ENCODE results near the gene MSRB3. TPM values are rescaled to one million over a fixed set of nuclear protein-coding genes. Genes with fewer than 3 reads are reported as not detected.

MSRB3 gene
- polyA plus RNA-seq, 1 donor (not counting 4 experiments of a cell fraction or from before 2014, with no cell fraction given), result 12.3 TPM

- Histone ChIP-seq H3K9ac (ENCODE audit: control insufficient read depth, extremely low read depth, insufficient read depth, low read length) (no peak overlapping the region), H3K36me3 (ENCODE audit: control insufficient read depth in 2 of 2, extremely low read depth in 1 of 2, insufficient read depth in 2 of 2, low read length in 2 of 2) (no peaks in the 10 kb centered on the region), H3K4me1 (ENCODE audit: control insufficient read depth, extremely low read depth, insufficient read depth, low read length) (peaks cover 15% of the 10 kb centered on the region), H3K9me3 (ENCODE audit: control insufficient read depth, low read depth, low read length) (no peaks in the 10 kb centered on the region), H4K20me1 (ENCODE audit: control insufficient read depth, extremely low read depth, insufficient read depth, low read length) (no peaks in the 10 kb centered on the region), H3K79me2 (ENCODE audit: control insufficient read depth, insufficient read depth, low read length) (no peaks in the 10 kb centered on the region), H3K4me3 (ENCODE audit: control insufficient read depth in 2 of 3, extremely low read depth in 1 of 3, insufficient read depth in 2 of 3, low read depth in 1 of 3, low read length in 3 of 3) (no peak overlapping the region), H3K4me2 (ENCODE audit: control insufficient read depth, extremely low read depth, insufficient read depth, low read depth, low read length) (no peak overlapping the region), H3K9me1 (ENCODE audit: control insufficient read depth, extremely low read depth, insufficient read depth, low read length) (no peaks in the 10 kb centered on the region), H3K27me3 (ENCODE audit: control insufficient read depth, extremely low read depth, insufficient read depth, low read length) (no peaks in the 10 kb centered on the region), H3K27ac (ENCODE audit: control insufficient read depth, insufficient read depth, low read length) (no peak overlapping the region), H2AFZ (ENCODE audit: control insufficient read depth, low read length) (no peak overlapping the region)
- dilution Hi-C loops (cut with MboI; ENCODE audit: extremely low pct_ligation_motif_present, low sequenced_read_pairs), result no loop called here
- FAIRE-seq (no peak), DNase-seq (ENCODE audit: low read depth, low spot score) (no peak)
- no peak for TF ChIP-seq EZH2 (IDR thresholded peaks at IDR 0.05; ENCODE audit: low read length)
- TF ChIP-seq, protein P1, sequence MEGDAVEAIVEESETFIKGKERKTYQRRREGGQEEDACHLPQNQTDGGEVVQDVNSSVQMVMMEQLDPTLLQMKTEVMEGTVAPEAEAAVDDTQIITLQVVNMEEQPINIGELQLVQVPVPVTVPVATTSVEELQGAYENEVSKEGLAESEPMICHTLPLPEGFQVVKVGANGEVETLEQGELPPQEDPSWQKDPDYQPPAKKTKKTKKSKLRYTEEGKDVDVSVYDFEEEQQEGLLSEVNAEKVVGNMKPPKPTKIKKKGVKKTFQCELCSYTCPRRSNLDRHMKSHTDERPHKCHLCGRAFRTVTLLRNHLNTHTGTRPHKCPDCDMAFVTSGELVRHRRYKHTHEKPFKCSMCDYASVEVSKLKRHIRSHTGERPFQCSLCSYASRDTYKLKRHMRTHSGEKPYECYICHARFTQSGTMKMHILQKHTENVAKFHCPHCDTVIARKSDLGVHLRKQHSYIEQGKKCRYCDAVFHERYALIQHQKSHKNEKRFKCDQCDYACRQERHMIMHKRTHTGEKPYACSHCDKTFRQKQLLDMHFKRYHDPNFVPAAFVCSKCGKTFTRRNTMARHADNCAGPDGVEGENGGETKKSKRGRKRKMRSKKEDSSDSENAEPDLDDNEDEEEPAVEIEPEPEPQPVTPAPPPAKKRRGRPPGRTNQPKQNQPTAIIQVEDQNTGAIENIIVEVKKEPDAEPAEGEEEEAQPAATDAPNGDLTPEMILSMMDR (optimal IDR thresholded peaks at IDR 0.05 in 1 of 3, IDR thresholded peaks at IDR 0.05 in 1 of 3, conservative IDR thresholded peaks at IDR 0.05 in 1 of 3; ENCODE audit: extremely low read depth in 1 of 3, insufficient read depth in 2 of 3, low read length in 3 of 3), result no peak
These were observed 24.4 kb downstream of the MSRB3 start for GRCh38 chr12:65302891-65303290.

DNA sequence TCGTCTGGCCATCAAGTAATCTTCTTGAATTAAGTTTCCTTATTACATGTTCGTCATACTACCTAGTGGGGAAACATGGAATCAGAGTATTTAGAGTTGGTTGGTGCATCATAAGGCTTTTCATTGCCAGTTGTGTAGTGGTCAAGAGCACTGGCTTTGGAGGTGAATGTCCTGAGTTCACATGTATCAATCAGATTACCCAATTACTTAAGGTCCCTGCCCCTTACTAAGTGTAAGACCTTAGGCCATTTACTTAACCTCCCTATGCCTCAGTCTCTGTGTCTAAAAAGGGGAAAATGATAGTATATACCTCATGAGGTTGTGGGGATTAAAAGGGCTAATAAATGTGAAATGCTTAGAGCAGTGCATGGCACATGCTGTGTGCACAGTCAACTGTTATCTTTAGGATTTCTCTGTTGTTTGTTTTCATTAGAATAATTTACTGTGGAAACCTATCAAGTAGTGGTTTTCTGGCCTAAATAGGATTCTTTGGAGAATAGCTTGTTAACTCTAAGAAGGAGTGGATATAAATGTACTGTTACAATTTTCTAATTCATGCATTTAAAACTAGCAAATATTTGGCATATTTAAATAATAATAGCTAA, 27.0 kb downstream of the MSRB3 start:
- dilution Hi-C loops (cut with MboI; ENCODE audit: extremely low pct_ligation_motif_present, low sequenced_read_pairs), result no loop called here
- no peak for DNase-seq (ENCODE audit: low read depth, low spot score)
- Histone ChIP-seq H3K4me2 (ENCODE audit: control insufficient read depth, extremely low read depth, insufficient read depth, low read depth, low read length) (no peak overlapping the region), H3K79me2 (ENCODE audit: control insufficient read depth, insufficient read depth, low read length) (no peaks in the 10 kb centered on the region), H3K27me3 (ENCODE audit: control insufficient read depth, extremely low read depth, insufficient read depth, low read length) (no peaks in the 10 kb centered on the region), H3K36me3 (ENCODE audit: control insufficient read depth in 2 of 2, extremely low read depth in 1 of 2, insufficient read depth in 2 of 2, low read length in 2 of 2) (no peaks in the 10 kb centered on the region), H3K9me1 (ENCODE audit: control insufficient read depth, extremely low read depth, insufficient read depth, low read length) (no peaks in the 10 kb centered on the region), H3K4me1 (ENCODE audit: control insufficient read depth, extremely low read depth, insufficient read depth, low read length) (peaks cover 24% of the 10 kb centered on the region), H3K9me3 (ENCODE audit: control insufficient read depth, low read depth, low read length) (no peaks in the 10 kb centered on the region), H3K4me3 (ENCODE audit: control insufficient read depth in 2 of 3, extremely low read depth in 1 of 3, insufficient read depth in 2 of 3, low read depth in 1 of 3, low read length in 3 of 3) (no peak overlapping the region), H4K20me1 (ENCODE audit: control insufficient read depth, extremely low read depth, insufficient read depth, low read length) (no peaks in the 10 kb centered on the region), H3K27ac (ENCODE audit: control insufficient read depth, insufficient read depth, low read length) (no peak overlapping the region), H2AFZ (ENCODE audit: control insufficient read depth, low read length) (no peak overlapping the region), H3K9ac (ENCODE audit: control insufficient read depth, extremely low read depth, insufficient read depth, low read length) (no peak overlapping the region)
- FAIRE-seq, result no peak
- TF ChIP-seq, protein P1 (optimal IDR thresholded peaks at IDR 0.05 in 1 of 3, IDR thresholded peaks at IDR 0.05 in 1 of 3, conservative IDR thresholded peaks at IDR 0.05 in 1 of 3; ENCODE audit: extremely low read depth in 1 of 3, insufficient read depth in 2 of 3, low read length in 3 of 3), result no peak
- TF ChIP-seq EZH2 (IDR thresholded peaks at IDR 0.05; ENCODE audit: low read length), result no peak
